HuH-7.5 (cell line): ENCODE data around the gene HDAC4.

ENCODE experiments used
- DNase-seq: peaks from one replicate; pipeline ENCODE4 v3.0.0; 2011; ENCODE audit warnings: low spot score

Gene HDAC4

GRCh38 chr2:239201884-239202283 is 198.9 kb downstream of the HDAC4 start:
- DNase-seq = no peak

GRCh38 chr2:239201531-239201876 is 199.3 kb downstream of the HDAC4 start:
- no peak for DNase-seq

GRCh38 chr2:239200646-239201530 is 199.9 kb downstream of the HDAC4 start:
- DNase-seq = no peak

DNA sequence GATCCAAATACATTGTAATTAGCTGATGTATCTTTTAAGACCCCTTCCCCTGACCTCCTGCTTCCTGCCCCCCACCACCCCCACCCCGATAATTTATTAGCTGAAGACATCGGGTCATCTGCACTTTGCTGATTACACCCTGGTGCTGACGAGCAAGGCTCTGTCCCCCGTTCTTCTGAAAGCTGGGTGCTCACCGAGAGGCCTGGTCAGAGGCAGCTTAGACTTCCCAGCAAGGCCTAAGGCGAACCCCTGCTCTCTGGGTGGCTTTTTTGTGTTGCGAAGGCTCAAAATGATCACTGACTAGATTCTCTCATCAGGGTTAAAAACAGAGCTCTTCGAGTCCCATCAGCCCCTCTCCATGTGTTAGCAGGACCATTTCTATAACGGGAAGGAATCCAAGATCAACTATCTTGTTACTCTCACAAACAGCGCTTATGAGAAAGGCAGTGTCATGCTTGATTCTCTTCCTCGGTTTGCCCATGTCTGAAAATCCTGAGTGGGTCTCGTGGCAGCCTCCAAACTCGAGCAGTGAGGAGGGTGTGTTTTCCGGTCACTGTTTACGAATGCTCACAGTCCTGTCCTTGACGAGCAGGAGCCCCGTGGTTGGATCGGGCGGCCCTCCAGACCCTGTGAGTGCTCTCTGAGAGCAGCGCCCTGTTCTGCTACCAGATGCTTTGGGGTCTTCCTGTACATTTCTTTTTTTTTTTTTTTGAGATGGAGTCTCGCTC is 201.6 kb downstream of the HDAC4 start:
- no peak for DNase-seq

- no peak for DNase-seq
Observed at GRCh38 chr2:239198221-239198620, 202.6 kb downstream of the HDAC4 start.

DNA sequence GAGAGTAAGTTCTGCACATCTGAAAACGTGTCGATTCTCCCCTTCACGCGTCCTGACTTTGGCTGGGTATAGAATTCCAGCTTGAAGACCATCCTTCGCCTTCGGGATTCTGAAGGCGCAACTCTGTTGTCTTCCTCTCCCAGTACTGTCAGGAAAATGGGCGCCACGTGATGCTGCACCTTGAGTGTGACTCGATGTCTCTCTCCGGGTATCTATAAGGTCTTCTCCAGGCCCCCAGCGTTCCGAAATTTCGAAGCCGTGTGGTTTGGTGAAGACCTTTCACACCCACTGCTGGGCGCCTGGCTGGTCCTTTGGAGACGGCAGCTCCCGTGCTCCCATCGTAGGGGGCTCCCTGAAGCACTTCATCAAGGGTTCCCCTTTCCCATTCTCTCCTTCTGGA is 203.7 kb downstream of the HDAC4 start:
- no peak for DNase-seq

GRCh38 chr2:239196474-239197021 is 204.3 kb downstream of the HDAC4 start:
- no peak for DNase-seq

DNA sequence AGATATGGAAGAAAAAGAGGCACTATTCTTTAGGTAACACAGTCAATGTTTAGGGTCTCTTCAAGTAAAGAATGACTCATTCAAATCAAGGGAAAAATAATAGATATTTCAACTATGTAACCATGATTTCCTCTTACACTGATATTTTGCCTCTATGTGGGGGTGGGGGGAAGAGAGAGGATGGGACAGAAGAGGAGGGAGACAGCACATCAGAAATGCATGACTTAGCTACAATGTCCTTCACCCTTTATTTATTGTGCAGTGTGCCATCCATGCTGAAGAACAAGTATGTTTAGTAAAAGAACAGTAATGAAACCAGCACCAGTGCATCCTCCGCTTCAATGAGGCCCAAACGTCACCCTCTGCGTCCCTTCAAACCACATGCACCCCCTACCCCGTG is 204.8 kb downstream of the HDAC4 start:
- no peak for DNase-seq

GRCh38 chr2:239195318-239195871 is 205.4 kb downstream of the HDAC4 start:
- DNase-seq = no peak

- no peak for DNase-seq
Observed at GRCh38 chr2:239194731-239195317, 206.0 kb downstream of the HDAC4 start.

DNA sequence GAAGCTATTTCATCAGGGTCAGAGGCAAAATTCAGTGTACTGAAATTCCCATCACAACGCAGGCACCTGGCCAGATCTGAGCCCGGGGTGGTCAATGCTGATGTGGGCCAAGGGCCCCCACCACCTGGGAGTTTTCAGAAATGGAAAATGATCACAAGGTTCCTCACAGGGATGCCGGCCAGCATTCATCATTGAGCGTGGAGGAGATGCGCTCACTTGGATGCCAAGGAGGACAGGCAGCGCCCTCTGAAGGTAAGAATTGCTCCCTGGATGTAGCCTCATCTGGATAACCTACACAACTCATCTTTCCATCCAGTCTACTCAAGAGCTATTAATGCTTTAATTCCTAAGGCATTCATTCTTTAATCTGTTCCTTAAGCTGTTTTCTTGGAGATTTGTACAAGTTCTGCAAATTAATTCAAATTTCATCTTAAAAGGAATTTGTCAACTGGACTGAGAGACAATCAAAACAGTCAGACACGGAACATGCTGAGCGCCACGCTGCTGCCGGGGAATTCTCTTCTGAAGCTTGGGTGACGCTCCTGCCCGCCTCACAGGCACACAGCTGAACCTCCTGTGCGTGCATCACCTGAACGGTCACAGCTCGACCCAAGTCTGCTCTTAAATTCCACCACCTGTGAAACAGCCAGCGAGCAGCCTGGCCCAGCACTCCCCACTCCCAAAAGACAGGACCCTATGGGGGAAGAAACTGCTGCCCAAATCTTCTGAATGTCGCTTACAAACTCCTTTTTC is 206.7 kb downstream of the HDAC4 start:
- no peak for DNase-seq

DNA sequence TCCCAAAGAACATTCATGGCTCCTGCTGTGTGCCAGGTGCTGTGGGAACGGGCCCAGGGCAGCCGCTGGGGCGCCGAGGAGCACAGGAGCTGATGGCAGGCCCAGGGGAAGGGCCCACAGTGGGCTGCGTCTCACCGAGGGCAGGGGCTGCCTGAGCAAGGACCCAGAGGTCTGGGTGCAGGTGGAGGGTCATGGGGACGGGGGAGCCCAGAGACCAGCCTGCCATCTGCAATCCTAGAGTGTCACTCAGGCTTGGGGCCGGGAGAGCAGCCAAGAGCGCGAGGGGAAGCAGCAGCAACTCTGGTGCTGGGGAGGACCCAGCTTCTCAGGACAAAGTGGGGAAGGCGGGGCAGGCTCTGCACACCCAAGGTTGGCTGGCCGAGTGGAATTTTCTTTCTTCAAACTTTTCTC is 207.4 kb downstream of the HDAC4 start:
- no peak for DNase-seq

GRCh38 chr2:239192975-239193374 is 207.8 kb downstream of the HDAC4 start:
- no peak for DNase-seq

DNA sequence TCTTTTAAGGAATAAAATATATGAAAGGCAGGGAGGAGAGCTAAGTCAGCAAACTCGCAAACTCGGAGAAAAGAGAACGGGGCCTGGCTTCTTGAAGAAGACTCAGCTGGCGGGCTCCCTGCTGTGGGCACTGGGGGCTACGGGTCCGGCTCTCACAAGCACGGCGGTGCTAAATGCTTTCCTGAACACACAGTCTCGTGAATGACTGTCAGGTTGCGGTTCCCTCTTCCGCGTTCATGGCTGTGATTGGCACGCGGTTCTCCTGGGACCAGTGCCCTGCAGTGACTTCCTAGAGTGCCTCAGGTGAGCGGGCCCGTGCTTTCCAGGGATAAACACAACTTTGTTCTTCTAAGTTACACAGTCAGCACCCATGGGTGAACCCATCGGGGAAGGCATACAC is 208.4 kb downstream of the HDAC4 start:
- no peak for DNase-seq

DNA sequence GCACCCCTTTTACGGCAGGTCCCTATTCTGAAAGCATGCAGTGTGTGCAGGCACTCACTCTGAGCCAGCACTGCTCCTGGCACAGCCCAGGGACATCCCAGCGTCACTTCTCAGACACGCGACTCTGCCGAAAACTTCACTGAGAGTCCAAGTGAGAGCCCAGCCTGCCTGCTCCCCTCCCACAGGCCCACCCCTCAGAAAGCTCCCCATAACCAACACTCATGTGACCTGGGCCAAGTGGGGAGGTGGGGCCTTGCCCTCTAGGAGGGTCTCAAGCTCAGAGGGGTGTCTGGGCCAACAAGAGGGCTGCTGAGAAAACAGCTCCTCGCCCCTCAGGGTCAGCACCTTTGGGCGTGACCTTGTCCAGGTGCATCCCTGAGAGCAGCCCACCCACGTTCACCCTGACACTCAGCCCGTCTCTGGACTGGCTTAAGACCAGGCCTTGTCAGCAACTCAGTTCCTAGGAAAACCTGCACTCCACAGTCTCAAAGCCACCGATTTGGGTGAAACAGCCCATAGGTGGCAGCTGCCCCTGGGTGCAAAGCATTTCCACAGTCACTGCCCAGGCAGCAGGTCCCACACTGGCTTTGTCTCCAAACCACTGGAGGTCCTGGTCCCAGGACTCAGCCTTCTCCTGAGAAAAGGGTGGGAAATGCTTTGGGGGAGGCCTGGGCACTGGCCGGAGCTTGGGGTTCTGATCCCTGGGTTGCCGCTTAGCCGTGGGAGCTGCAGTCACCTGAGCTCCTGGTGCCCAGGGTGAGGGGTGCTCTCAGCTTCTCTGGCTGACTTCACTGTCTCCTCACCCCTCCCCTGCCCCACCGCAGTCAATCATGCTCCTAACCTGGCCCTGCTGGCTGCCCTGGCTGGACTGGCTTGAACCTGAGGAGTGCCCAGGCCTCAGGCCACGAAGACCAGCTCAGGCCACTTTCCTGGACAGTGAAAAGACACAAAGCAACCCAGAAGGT is 209.6 kb downstream of the HDAC4 start:
- DNase-seq = no peak

DNA sequence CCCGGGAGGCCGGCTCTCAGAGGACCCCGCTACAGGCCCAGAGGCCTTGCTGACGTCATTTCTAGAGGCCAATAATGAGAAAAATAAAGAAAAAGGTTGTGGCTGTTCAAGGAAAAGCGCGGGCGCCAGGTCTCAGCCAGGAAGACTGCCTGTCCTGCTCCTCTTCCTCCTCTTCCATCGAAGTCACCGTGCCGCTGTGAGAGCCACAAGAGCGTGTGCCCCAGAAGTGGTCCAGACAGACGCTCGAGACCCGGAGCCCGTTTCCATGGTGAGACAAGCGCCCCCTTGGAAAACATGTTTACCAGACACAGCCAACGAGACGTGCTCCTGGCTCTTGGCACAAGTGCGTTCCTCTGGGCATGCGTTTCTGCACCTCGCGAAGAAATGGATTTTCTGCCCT is 210.5 kb downstream of the HDAC4 start:
- no peak for DNase-seq

DNA sequence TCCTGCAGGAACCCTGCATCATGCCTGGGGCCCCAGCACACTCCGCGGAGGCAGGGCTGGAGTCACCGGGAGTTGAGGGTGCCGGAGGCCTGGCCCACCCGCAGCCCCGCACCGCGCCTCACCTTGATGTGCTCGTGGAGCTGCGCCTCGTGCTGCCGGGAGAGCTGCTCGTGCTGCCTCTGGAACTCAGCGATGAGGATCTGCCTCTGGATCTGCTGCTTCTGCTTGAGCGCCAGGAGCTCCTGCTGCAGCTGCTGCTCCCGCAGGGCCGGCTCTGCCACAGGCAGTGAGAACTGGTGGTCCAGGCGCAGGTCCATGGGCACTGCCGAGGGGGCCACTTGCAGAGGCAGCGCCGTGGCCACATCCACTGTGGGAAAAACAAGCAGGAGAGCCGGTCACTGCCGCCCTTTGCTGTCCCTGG is 211.1 kb downstream of the HDAC4 start:
- no peak for DNase-seq

DNA sequence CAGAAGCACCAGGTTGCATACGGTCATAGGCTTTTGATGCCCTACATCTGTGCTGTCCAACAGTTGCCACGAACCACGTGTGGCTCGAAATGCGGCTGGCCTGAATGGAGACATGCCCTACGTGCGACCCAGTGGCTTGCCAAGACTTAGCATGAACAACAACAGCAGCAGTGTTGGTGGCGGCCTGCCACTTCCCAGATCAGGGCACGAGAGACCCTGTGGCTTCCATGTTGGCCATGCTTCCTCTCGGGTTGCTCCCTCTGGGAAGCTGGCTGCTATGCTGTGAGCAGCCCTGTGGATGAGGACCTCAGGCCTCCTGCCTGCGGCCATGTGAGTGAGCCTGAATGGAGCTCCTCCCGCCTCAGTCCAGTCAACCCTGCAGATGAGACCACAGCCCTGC is 212.3 kb downstream of the HDAC4 start:
- no peak for DNase-seq

GRCh38 chr2:239187464-239188253 is 213.2 kb downstream of the HDAC4 start:
- no peak for DNase-seq
